Neural cell (in vitro differentiated cells): Measurements from ENCODE around the gene SMARCC2. TPM values are rescaled to one million over a fixed set of nuclear protein-coding genes. Genes with fewer than 3 reads are reported as not detected.

Experiments used
- H2AFZ ChIP-seq: fragments of 200-600, 300-800 bp; sonication (generic), shearing (Covaris generic); 2 replicates; pipeline ENCODE4 v1.6.0; 2014; ENCODE audit warnings: low read depth, mild to moderate bottlenecking, antibody characterized with exemption, low read length, moderate library complexity
- H3F3A ChIP-seq: fragments of 200-600 bp; shearing (Covaris generic); 2 replicates; pipeline ENCODE4 v1.6.1; 2016; ENCODE audit warnings: mild to moderate bottlenecking, moderate library complexity, mixed read lengths, antibody characterized with exemption, low read length; ENCODE audit not compliant: insufficient read depth, poor library complexity, severe bottlenecking
- H3K27ac ChIP-seq: fragments of 200-600, 300-800 bp; sonication (generic), shearing (Covaris generic); 2 replicates; pipeline ENCODE4 v1.5.1; 2014; ENCODE audit warnings: mild to moderate bottlenecking, low read length, moderate library complexity
- H3K27me3 ChIP-seq: fragments of 300-800, 200-600 bp; sonication (generic), shearing (Covaris generic); 2 replicates; pipeline ENCODE4 v1.6.0; 2014; ENCODE audit warnings: mild to moderate bottlenecking, low read depth, low read length, moderate library complexity; ENCODE audit not compliant: insufficient read depth
- H3K36me3 ChIP-seq: fragments of 300-800, 200-600 bp; sonication (generic), shearing (Covaris generic); 2 replicates; pipeline ENCODE4 v1.5.1; 2014; ENCODE audit warnings: mild to moderate bottlenecking, antibody characterized with exemption, low read length, moderate library complexity; ENCODE audit not compliant: insufficient read depth
- H3K4me2 ChIP-seq: fragments of 300-800, 200-600 bp; sonication (generic), shearing (Covaris generic); 2 replicates; pipeline ENCODE4 v1.6.0; 2014; ENCODE audit warnings: mild to moderate bottlenecking, low read length
- H3K4me3 ChIP-seq: fragments of 300-800, 200-600 bp; sonication (generic), shearing (Covaris generic); 2 replicates; pipeline ENCODE4 v1.5.1; 2014; ENCODE audit warnings: mild to moderate bottlenecking, low read length, moderate library complexity
- H3K79me2 ChIP-seq: fragments of 200-600 bp; shearing (Covaris generic); replicated peaks from 2 replicates; pipeline ENCODE4 v1.6.0; 2014; ENCODE audit warnings: mild to moderate bottlenecking, low read length, moderate library complexity; ENCODE audit not compliant: insufficient read depth
- H3K9ac ChIP-seq: fragments of 300-800, 200-600 bp; sonication (generic), shearing (Covaris generic); 2 replicates; pipeline ENCODE4 v1.6.1; 2016; ENCODE audit warnings: mild to moderate bottlenecking, low read length, mixed read lengths
- H3K9me2 ChIP-seq: fragments of 200-600 bp; shearing (Covaris generic); 2 replicates; pipeline ENCODE4 v1.6.1; 2016; ENCODE audit warnings: mild to moderate bottlenecking, low read length, mixed read lengths; ENCODE audit not compliant: insufficient read depth
- H3K9me3 ChIP-seq: fragments of 200-600, 300-800 bp; sonication (generic), shearing (Covaris generic); 2 replicates; pipeline ENCODE4 v1.6.1; 2016; ENCODE audit warnings: mild to moderate bottlenecking, mixed run types, low read length, moderate library complexity, mixed read lengths
- H4K20me1 ChIP-seq: fragments of 200-600 bp; shearing (Covaris generic); 2 replicates; pipeline ENCODE4 v1.6.1; 2016; ENCODE audit warnings: mild to moderate bottlenecking, mixed run types; ENCODE audit not compliant: insufficient read depth
- CTCF ChIP-seq: fragments of 450-650 bp; IDR thresholded peaks from 2 replicates; pipeline ENCODE4 v1.5.1; 2014; ENCODE audit warnings: antibody characterized with exemption, mild to moderate bottlenecking, moderate library complexity; ENCODE audit not compliant: poor library complexity, severe bottlenecking
- EP300 ChIP-seq: fragments of 450-650 bp; conservative IDR thresholded peaks from 2 replicates; pipeline ENCODE4 v1.6.1; 2014; ENCODE audit warnings: antibody characterized with exemption, mild to moderate bottlenecking, moderate library complexity; ENCODE audit not compliant: poor library complexity, severe bottlenecking
- EZH2 ChIP-seq: fragments of 200-600, 300-800 bp; shearing (Covaris generic), sonication (generic); IDR thresholded peaks from 2 replicates; pipeline ENCODE4 v1.6.1; 2014; ENCODE audit warnings: antibody characterized with exemption, low read length, borderline replicate concordance, mild to moderate bottlenecking; ENCODE audit not compliant: insufficient read depth, poor library complexity, severe bottlenecking
- MXI1 ChIP-seq: fragments of 450-650 bp; conservative IDR thresholded peaks from 2 replicates; pipeline ENCODE4 v1.6.1; 2014; ENCODE audit warnings: antibody characterized with exemption, mild to moderate bottlenecking; ENCODE audit not compliant: poor library complexity, severe bottlenecking
- POLR2AphosphoS5 ChIP-seq: IDR thresholded peaks from 2 replicates; pipeline ENCODE4 v1.6.1; 2012
- RAD21 ChIP-seq: fragments of 450-650 bp; conservative IDR thresholded peaks from 2 replicates; pipeline ENCODE4 v1.6.1; 2014; ENCODE audit warnings: antibody characterized with exemption, mild to moderate bottlenecking, moderate library complexity
- REST ChIP-seq: IDR thresholded peaks from 2 replicates; pipeline ENCODE4 v1.6.1; 2012; ENCODE audit warnings: borderline replicate concordance
- SMC3 ChIP-seq: fragments of 450-650 bp; conservative IDR thresholded peaks from 2 replicates; pipeline ENCODE4 v1.6.1; 2014; ENCODE audit warnings: antibody characterized with exemption, mild to moderate bottlenecking, moderate library complexity; ENCODE audit not compliant: poor library complexity
- TAF1 ChIP-seq: IDR thresholded peaks from 2 replicates; pipeline ENCODE4 v1.6.1; 2012; ENCODE audit warnings: low read depth
- polyA plus RNA-seq: library from polyadenylated mRNA; depleted of rRNA; stranded (reverse); fragments of >200 nt; gene quantifications from 2 replicates; pipeline ENCODE4 v1.2.3, GENCODE V29; 2014

Gene SMARCC2
- polyA plus RNA-seq, 1 donor from 2014 or later = 85.6 TPM

- H4K20me1 ChIP-seq = no peaks in the 10 kb centered on the region
- H3K79me2 ChIP-seq = no peaks in the 10 kb centered on the region
- no peaks in the 10 kb centered on the region for H3F3A ChIP-seq
- no peak for TF ChIP-seq RAD21
- TF ChIP-seq EZH2 = no peak
- no peak for TF ChIP-seq TAF1
- TF ChIP-seq REST = no peak
- no peak for TF ChIP-seq SMC3
- no peak for TF ChIP-seq POLR2AphosphoS5
- TF ChIP-seq EP300 = no peak
- H3K4me3 ChIP-seq = no peak overlapping the region
- no peaks in the 10 kb centered on the region for H3K9me2 ChIP-seq
- no peaks in the 10 kb centered on the region for H3K9me3 ChIP-seq
- H3K4me2 ChIP-seq = no peak overlapping the region
- H3K36me3 ChIP-seq = peaks cover 6% of the 10 kb centered on the region
- H2AFZ ChIP-seq = no peak overlapping the region
- H3K27me3 ChIP-seq = no peaks in the 10 kb centered on the region
- H3K9ac ChIP-seq = no peak overlapping the region
- H3K27ac ChIP-seq = no peak overlapping the region
Measured at GRCh38 chr12:56204275-56204674, 15.0 kb upstream of the SMARCC2 start.

GRCh38 chr12:56202838-56203237 lies 13.6 kb upstream of the SMARCC2 start:
- Histone ChIP-seq H3K36me3 (peaks cover 6% of the 10 kb centered on the region), H3K9me2 (no peaks in the 10 kb centered on the region), H3K9me3 (no peaks in the 10 kb centered on the region), H3K79me2 (no peaks in the 10 kb centered on the region), H3F3A (no peaks in the 10 kb centered on the region), H3K4me2 (no peak overlapping the region), H3K27me3 (no peaks in the 10 kb centered on the region), H2AFZ (no peak overlapping the region), H4K20me1 (no peaks in the 10 kb centered on the region), H3K9ac (no peak overlapping the region), H3K4me3 (no peak overlapping the region), H3K27ac (no peak overlapping the region)
- TF ChIP-seq SMC3 (no peak), MXI1 (no peak), EZH2 (no peak), RAD21 (no peak), TAF1 (no peak), EP300 (no peak), POLR2AphosphoS5 (no peak), CTCF (no peak)
